ENCODE results near the gene AMPH.

- TF ChIP-seq CTCF (IDR thresholded peaks at IDR 0.05) (no peak), POLR2A (IDR thresholded peaks at IDR 0.05) (no peak)
Observed at GRCh38 chr7:38461887-38462286, 169.3 kb downstream of the AMPH start.

Data from thyroid gland (tissue), 4 donors.